GM19438 (cell line): ENCODE results near the gene RNF150.
"Not testable (repeated sequence)": the region's sequence is repeated elsewhere in the genome, so short reads cannot be mapped to it uniquely, and the experiment has no call there.

Source experiments
- ATAC-seq: cut with Tn5 transposase; IDR thresholded peaks from one replicate; pipeline ENCODE4 v1.9.1; 2021; ENCODE audit warnings: low read depth; ENCODE audit not compliant: unreplicated experiment

RNF150 gene

DNA sequence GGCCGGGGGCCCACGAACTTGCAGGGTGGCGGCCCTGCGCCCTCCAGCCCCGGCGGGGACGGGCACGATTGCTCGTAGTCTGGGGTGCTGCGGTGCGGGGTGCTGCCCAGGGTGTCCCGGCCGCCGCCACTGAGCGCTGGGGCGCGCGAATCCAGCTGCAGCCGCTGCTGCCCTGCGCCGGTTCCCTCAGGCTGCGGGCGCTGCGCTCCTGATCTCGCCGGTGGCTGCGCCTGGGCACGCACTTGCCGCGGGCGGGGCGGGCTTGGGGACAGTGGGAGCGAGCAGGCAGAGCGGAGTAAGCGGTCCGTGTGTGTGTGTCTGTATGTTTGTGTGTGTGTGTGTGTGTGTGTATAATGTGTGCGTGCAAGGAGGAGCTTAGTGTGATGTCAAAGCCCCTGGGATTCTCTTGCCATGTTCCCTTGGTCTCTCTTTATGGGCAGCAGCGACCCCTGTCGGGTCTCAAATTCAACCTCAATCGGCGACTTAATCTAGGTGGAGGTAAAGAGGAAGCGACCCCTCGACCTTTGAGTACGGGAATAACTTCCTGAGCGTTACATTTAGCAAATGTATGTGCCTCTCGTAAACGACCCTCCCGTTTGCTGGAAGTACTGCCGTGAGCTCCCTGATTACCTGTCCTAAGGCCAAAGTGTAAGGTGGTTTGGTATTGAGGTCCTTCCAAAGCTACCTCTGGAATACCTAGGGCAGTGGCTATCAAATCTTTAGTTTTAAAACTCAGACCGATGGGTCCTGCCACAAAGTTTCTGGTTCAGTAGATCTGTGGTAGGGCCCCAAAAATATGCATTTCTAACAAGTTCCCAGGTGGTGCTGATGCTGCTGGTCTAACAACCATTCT, at the start of gene RNF150:
Gene RNF150 (minus strand): TSS at position 324 of the 853 bp plus-strand sequence.
- ATAC-seq = peak; percentile 67

GRCh38 chr4:141180991-141181761, 47.9 kb upstream of the RNF150 start:
- no peak for ATAC-seq

DNA sequence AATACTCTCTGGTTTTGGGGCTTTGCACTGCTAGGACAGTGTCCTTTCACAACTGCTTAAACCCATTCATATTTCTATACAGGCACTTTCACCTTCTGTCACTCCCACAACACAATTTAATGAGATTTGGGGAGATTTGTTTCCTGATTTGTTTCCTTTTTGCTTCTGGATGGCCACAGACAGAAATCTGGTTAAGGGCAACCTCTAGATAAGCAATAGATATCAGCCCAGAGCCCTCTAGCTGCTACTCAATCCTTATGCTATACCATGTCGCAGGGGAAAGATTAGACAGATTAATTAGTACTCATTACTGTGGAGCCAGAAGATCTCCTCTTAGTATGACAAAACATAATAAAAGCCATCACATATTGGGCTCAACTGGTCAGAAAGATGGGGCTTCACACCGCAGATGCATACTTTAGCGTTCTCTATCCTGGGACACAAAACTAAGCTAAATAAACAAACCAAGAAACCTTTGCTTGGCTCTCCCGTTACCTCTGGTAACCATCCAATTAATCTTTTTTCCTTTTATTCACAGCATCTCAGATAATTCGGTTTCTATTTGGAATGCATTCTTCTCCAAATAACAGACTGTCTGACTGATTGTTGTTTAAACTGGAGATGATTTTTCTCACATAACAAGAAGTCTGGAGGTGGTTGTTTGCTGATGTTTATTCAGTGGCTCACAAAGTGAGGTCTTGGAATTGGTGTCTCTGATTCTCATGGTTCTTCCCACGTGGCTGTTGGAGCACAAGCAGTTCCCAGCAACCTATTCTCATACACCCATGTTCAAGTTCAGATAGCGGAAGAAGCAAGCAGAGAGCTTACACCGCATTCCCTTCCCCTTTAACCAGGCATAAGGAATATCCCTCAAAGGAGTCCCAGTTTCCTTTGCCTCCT, 46.5 kb upstream of the RNF150 start:
- no peak for ATAC-seq

DNA sequence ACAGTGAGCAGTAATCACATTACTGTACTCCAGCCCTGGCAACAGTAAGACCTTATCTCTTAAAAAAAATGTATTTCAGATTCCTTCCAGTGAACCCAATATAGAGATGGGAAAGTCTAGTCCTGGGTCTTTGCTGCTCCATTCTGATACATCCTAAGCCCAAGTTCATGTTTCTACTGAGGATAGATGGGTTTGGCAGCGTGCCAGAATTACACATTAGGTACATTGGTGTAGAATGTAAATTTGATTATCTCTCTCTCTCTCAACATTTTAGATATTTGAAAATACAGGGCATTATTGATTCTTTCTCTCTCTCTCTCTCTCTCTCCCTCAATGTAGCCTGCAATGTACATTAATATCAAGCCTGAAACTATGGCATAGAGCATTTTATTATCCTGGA, 43.9 kb upstream of the RNF150 start:
- no peak for ATAC-seq

GRCh38 chr4:141174457-141174856, 41.2 kb upstream of the RNF150 start:
- ATAC-seq = peak; percentile 72

DNA sequence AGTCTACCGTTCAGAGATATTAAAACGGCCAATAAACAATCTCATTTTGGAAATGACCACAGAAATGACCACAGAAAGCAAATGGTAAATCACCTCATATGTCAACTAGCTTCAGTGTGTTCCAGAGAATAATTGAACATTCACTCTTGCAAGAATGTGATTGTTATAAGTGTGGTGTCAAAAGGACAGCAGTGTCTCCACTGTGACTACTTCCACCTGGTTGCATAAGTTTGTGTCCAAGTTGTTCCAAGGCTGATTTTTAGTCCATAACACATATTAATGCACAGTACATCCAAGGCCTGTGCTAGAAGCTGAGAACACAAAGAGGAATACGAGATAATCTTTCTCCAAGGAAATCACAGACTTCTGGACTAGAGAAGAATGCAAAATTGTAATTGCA, 37.4 kb upstream of the RNF150 start:
- ATAC-seq = no peak

GRCh38 chr4:141169391-141169790, 36.1 kb upstream of the RNF150 start:
- no peak for ATAC-seq

- not testable (repeated sequence) for ATAC-seq
These were observed 31.7 kb upstream of the RNF150 start for GRCh38 chr4:141165001-141165400.

GRCh38 chr4:141159027-141159426, 25.8 kb upstream of the RNF150 start:
- ATAC-seq = no peak

- no peak for ATAC-seq
These were observed 24.9 kb upstream of the RNF150 start for GRCh38 chr4:141158219-141158618.

DNA sequence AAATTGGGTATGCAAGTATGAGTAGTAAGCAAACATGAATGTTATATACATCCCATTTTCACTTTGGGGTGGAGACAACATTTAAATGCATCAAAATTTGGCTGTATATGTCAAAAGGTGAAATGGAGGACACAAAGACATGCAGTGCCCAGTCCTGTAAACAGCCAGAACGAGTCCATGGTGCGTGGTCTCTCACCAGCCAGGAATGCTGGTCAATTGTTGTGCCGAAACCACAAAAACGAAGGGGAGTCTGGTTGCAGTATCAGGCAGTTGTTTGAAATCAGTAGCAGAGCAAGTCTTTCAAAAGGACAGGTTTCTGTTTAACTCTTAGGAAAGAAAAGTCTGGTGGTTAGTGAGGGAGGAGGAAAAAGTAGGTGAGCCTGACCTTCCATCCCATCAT, 22.3 kb upstream of the RNF150 start:
- no peak for ATAC-seq

DNA sequence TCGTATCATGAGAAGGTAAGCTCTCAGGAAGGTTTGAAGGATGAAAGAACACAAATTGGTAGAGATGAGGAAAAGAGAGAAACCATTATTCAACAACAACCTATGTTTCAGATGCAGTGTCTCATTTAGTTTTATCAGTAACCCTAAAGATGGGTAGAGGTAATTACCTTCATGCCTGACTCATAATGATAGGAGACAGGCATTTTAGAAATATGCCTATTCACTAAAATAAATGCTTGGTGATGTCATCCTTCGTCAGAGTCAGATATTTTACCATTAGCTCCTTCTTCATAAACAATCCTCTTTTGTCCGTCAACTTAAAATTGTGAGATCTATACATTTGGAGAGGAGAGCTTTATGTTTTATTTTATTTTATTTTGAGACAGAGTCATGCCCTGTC, 21.5 kb upstream of the RNF150 start:
- ATAC-seq = no peak

- no peak for ATAC-seq
These were observed 20.7 kb upstream of the RNF150 start for GRCh38 chr4:141153751-141154510.

GRCh38 chr4:141144207-141144606, 10.9 kb upstream of the RNF150 start:
- no peak for ATAC-seq

DNA sequence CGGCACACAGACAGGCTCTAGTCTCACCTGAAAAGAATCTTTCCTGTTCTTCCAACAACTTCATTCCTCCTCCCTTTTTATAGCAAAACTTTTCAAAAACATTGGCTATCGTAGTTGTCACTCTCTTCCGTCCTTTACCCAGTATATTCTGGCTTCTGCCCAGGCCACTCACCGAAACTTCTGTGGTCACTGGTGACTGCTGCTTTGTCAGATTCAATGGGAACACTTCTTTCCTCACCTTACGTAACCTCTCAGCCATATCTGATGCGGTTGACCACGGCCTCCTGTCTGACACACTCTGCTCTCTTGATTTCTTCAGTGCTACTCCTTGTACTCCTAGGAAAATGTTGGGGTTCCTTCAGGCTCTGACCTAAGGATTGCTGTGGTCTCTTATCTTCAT, 9.2 kb upstream of the RNF150 start:
- no peak for ATAC-seq

- no peak for ATAC-seq
These were observed 7.3 kb upstream of the RNF150 start for GRCh38 chr4:141140391-141141200.

DNA sequence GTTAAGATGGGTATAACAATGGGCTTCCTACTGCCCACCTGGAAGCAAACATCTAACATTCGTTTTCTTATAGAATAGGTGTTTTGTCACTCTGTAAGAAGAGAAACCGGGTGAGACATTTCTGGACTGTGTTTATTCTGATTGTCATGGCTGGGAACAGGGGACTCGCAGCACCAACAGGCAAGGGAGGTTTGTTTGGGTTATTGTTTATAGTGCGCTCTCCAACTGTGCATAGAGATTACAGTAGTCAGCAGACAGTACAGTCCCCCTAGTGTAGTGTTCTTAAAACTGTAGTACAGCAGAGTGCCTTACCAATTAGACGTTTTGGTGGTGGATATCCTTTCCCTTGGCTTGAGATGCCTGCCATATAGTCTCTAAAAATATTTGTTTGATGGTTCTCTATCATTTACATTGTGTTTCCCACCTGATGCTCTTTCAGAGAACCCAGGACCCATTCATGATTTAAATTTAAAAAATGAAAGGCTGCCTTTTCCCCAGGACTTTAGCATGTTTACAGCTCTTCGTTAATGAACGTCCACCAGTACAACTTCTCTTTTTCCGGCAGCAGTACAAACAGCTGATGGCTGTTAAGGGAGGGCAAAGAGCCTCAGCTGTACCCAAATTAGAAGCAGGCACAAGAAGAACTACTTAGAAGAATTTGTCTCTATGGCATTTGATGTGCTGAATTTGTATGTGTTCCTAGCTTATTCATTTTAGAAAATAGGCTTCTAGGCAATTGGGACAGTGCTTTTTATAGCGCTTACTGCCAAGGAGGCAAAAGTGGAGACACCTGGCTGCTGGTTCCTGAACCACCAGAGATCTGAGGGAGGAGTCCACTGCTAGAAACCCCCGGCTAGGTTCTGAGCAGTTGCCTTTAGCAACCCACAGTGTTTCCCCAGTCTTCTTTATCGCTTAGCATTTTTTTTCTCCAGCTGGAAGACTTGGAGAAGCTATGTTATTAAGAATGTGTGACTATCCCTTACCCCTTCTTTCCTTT, 1.0 kb upstream of the RNF150 start:
- no peak for ATAC-seq

DNA sequence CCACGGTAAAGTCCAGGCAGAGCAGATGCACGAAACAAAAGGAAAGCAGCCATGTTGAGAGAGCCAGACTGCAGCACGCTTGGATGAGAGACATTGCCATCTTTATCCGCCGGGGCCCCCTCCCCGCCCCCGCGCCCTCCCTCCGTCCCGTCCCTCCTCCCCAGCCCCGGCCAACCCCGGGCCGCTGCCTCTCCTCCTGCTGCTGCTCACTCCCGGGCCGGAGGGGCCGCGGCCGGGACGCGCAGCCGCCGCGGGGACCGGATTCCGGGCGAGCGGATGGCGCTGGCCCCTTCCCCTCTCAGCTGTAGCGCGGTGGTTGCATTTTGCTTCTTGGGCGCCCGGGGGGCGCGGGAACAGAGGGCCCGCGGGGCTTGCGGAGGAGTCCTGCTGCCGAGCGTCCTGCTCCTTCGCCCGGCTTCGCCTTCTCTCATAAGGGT, 542 bp downstream of the RNF150 start:
- peak; percentile 37 for ATAC-seq
